NB4 (cell line): ENCODE measurements around the gene LPAR1.

ENCODE experiments used
- DNase-seq: peaks from one replicate; pipeline ENCODE4 v3.0.0; 2010; ENCODE audit warnings: low read depth
- H3K4me3 ChIP-seq: one replicate; pipeline ENCODE4 v1.5.1; 2011; ENCODE audit warnings: mild to moderate bottlenecking, low read depth, low read length, moderate library complexity
- CTCF ChIP-seq: IDR thresholded peaks from one replicate; pipeline ENCODE4 v1.5.1; 2012; ENCODE audit warnings: low read depth, low read length
- MYC ChIP-seq: IDR thresholded peaks from 2 replicates; pipeline ENCODE4 v1.6.1; 2011; ENCODE audit warnings: low read depth, low read length
- POLR2A ChIP-seq: IDR thresholded peaks from 2 replicates; pipeline ENCODE4 v1.6.1; 2011; ENCODE audit warnings: mild to moderate bottlenecking; ENCODE audit not compliant: insufficient read length; ENCODE audit errors: extremely low read depth
- TF ChIP-seq, protein P1 (sequence below): IDR thresholded peaks from 2 replicates; pipeline ENCODE4 v1.6.1; 2011; ENCODE audit warnings: low read depth, low read length

The LPAR1 gene

GRCh38 chr9:110936719-110937452 lies 101.4 kb downstream of the LPAR1 start:
- DNase-seq, result no peak
- no peak overlapping the region for H3K4me3 ChIP-seq
- TF ChIP-seq, protein P1, sequence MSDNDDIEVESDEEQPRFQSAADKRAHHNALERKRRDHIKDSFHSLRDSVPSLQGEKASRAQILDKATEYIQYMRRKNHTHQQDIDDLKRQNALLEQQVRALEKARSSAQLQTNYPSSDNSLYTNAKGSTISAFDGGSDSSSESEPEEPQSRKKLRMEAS, result no peak
- no peak for TF ChIP-seq MYC
- TF ChIP-seq POLR2A, result no peak
- no peak for TF ChIP-seq CTCF

DNA sequence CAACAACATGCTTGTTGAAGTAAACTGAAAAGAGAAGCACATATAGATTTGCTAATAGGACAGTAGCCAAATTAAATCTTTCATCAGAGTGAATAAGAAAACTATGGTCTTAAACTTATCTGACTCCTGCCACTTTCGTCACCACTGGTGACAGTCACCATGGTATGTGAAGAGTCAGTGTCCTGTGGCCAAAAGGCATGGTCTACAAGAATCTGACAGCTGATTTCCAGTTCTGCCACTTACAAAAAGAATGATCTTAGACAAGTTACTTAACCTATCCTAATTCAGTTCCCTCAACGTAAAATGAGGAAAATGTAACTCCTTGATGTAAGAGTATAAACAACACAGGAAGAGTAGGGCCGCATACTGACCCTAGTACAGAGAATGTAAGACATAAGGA lies 102.0 kb downstream of the LPAR1 start:
- no peak overlapping the region for H3K4me3 ChIP-seq
- DNase-seq, result no peak
- TF ChIP-seq POLR2A (no peak), CTCF (no peak), MYC (no peak)
- TF ChIP-seq, protein P1, result no peak

DNA sequence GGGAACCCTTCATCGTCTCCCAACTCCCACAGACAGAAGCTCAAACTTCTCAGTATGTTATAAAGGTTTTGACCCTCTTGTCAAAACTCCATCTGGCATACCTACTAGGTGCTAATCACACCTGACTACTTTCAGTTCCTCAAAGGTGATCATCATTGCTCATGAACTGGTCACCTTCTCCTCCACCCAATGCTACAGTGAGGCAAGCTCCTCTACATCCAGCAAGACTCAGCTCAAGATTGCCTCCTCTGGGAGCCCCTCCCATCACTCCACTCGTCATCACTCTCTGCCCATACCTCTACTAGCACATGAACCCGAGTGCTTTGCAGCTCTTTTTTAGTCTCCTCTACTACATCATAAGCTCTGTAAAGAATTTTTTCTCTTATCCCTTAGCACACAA lies 102.4 kb downstream of the LPAR1 start:
- no peak overlapping the region for H3K4me3 ChIP-seq
- DNase-seq, result no peak
- no peak for TF ChIP-seq POLR2A
- TF ChIP-seq CTCF, result no peak

GRCh38 chr9:110933350-110934001 lies 104.8 kb downstream of the LPAR1 start:
- no peak overlapping the region for H3K4me3 ChIP-seq
- DNase-seq, result no peak
- no peak for TF ChIP-seq POLR2A
- no peak for TF ChIP-seq CTCF
- TF ChIP-seq, protein P1, result no peak
- no peak for TF ChIP-seq MYC

DNA sequence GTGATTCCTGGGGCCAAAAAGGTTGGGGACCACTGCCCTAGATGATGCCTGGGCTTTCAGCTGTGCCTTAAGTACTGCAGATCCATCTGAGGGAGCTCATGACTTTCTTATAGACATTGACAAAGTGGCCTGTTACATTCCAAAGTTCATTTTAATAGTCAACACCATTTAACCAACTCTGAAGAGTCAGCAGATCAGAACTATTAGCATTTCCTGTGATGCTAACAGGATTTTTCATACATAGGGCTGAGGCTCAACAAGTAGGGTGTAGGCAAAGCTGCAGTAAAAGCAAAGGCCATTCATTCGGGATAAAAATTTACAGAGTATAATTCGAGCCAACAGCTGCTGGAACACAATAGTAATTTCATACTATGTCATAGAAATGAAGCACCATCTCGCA lies 105.4 kb downstream of the LPAR1 start:
- no peak for DNase-seq
- TF ChIP-seq POLR2A (no peak), MYC (no peak), CTCF (no peak)
- TF ChIP-seq, protein P1, result no peak
- H3K4me3 ChIP-seq, result no peak overlapping the region
